HG03175 (cell line): ENCODE measurements around the gene CKAP2L.

Experiments
- ATAC-seq: cut with Tn5 transposase; IDR thresholded peaks from one replicate; pipeline ENCODE4 v1.9.1; 2021; ENCODE audit warnings: mild to moderate bottlenecking, moderate library complexity; ENCODE audit not compliant: unreplicated experiment

The CKAP2L gene

GRCh38 chr2:112791693-112792230, 27.4 kb upstream of the CKAP2L start:
- ATAC-seq = no peak

DNA sequence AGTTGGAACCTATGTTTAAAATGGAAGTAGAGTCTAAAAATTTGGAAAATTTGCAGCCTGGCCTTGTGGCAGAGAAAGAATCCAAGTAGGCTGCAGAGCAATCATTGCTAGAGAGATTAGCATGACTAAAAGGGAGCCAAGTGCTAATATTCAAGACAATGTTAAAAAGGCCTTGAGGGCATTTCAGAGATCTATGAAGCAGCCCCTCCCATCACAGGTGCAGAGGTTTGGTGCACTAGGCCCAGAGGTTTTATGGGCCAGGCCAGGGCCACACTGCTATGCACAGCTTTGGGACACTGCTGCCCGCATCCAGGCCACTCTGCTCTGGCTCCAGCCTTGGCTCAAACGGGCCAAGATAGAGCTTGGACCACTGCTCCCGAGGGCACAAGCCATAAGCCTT, 26.6 kb upstream of the CKAP2L start:
- no peak for ATAC-seq

DNA sequence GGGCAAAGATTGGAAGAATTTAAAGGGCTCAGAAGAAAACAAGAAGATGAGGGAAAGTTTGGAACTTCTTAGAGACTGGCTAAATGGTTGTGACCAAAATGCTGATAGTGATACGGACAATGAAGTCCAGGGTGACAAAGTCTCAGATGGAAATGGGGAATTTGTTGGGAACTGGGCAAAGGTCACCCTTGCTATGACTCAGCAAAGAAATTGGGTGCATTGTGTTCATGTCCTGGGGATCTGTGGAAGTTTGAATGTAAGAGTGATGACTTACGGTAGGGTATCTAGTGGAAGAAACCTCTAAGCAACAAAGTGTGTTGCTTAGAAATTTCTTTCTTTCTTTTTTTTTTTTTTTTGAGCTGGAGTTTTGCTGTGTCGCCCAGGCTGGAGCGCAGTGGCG, 25.9 kb upstream of the CKAP2L start:
- no peak for ATAC-seq

GRCh38 chr2:112789186-112789585, 24.8 kb upstream of the CKAP2L start:
- ATAC-seq = no peak

- ATAC-seq = no peak
These were observed 24.2 kb upstream of the CKAP2L start for GRCh38 chr2:112788653-112789052.

- no peak for ATAC-seq
These were observed 23.5 kb upstream of the CKAP2L start for GRCh38 chr2:112787729-112788393.

- no peak for ATAC-seq
These were observed 22.9 kb upstream of the CKAP2L start for GRCh38 chr2:112787294-112787693.

DNA sequence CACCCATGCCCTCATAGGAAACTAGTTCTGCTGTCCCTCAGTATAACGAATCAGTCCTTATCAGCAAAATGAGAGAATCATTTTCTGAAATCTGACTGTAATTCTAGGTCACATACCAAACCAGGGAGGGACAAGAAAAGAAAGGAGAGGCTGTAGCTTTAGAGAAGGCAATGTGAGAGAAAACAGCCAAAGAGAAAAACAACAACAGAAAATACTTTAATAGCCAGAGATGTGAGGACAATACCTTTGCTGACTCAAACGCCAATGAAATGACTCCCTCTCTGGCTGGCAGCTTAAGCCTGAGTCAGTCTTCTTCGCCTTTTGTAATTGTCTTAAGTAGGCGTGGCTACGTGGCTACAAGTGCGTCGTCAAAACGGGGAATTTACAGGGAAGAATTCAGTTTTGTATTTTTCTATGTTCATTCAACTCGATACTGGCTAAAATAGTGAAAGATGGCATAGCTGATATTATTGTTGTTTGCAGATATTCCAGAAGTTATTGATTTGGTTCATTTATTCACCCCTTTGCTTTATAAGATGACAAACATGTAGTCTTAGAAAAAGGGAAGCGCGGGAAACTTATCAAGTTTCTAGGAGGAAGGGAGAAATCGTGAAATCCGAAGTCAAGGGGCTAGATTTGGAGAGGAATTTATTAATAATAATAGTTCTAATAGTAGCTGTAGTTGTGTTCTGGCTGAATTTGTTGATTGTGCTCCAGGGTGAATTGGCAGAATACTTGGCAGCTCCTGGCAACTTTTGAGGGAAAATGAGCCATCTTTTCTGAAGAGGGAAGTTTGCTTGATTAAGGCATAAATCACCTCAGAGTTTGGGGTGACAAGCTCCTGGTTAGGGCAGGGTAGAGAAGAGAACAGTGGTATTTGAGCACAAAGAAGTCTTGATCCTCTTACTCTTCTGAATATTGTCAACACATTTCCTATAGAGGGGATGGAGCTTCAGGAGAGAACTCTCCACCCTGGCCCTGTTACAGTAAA, 20.1 kb upstream of the CKAP2L start, which contains the start of gene IL1A:
Gene IL1A (minus strand): TSS at position 295 of the 991 bp plus-strand sequence. CDS start 723 bp downstream, outside the sequence.
- no peak for ATAC-seq

DNA sequence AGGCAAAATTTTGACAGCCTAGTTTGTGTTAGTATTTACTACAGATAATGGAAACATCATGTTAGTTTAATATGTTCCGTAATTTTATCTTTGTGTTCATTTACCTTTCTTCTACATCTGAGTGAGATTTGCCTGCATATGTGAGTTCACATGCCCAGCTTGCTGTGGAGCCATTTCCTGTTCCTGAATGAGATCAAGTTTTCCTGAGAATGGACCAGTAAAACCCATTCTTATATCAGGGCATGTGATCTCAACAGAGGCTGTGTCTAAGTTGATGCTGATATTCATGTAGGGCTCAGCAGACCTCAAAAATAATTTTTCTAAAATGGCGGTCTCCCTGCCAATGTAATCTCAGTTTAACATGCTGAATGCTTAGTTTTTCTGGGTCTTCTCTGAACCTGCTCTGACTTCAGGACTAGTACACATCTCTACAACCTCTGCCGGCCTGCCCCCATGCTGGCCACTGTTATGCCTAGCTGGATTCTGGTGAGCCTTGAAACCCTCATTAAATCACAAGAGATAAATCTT, 18.8 kb upstream of the CKAP2L start:
- no peak for ATAC-seq

GRCh38 chr2:112782234-112782799, 17.9 kb upstream of the CKAP2L start:
- peak; percentile 88 for ATAC-seq

GRCh38 chr2:112779598-112779997, 15.2 kb upstream of the CKAP2L start:
- ATAC-seq = no peak

- ATAC-seq = no peak
These were observed 12.6 kb upstream of the CKAP2L start for GRCh38 chr2:112777036-112777435.

- ATAC-seq = no peak
These were observed 11.7 kb upstream of the CKAP2L start for GRCh38 chr2:112776113-112776512.

- ATAC-seq = no peak
These were observed 10.3 kb upstream of the CKAP2L start for GRCh38 chr2:112774536-112775285.

DNA sequence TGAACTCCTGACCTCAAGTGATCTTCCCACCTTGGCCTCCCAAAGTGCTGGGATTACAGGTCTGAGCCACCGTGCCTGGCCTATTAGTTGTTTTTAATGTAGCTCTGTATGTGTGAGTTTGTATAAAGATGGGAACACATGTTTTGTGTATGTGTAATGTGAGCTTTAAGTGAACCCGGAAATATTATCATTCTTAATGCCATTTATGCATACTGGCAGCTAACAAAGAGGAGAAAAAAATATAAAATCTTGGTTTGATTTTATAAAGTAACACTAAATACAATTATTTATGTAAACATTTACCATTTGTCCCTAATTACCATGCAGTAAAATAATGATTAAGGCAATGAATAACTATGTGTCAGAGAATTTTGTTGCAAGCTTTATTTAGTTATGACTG, 9.1 kb upstream of the CKAP2L start:
- no peak for ATAC-seq

DNA sequence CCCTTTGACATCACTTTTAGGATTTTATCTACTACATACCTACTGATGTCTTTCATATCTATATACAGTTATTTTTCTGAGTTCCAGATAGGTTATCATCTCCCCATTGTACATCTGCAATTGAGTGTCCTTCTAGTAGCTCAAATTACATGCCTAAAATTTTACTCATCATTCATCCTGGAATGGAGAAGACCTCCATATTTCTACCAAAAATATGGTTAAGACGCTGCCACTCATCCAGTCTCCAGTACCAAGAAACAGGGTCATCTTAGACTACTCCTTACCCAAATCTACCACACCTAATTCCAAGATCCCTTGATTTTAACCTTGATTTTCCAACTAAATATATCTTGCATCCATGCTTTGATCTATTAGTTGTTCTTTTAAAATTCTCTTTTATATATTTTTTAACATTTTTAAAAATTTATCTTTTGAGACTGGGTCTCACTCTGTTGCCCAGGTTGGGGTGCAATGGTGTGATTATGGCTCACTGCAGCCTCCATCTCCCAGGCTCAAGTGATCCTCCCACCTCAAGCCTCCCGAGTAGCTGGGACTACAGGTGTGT, 8.6 kb upstream of the CKAP2L start:
- ATAC-seq = no peak

DNA sequence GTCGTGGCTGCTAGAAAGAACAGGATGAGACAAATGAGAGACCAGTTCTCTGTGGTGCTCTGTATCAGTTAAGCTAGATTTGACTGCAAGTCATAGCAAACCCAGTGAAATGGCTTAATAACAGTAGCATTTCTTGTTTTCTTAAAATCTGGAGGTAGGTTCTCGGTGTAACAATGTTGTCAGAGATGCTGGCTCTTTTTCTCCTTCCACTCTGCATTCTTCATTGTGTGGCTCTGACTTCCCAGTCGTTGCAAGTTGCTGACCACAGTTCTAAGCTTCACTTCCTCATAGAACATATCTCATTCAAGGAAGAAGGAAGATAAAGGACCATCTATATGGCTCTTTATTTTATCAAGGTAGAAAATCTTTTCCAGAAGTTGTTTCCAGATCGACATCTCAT, 7.9 kb upstream of the CKAP2L start:
- ATAC-seq = no peak

DNA sequence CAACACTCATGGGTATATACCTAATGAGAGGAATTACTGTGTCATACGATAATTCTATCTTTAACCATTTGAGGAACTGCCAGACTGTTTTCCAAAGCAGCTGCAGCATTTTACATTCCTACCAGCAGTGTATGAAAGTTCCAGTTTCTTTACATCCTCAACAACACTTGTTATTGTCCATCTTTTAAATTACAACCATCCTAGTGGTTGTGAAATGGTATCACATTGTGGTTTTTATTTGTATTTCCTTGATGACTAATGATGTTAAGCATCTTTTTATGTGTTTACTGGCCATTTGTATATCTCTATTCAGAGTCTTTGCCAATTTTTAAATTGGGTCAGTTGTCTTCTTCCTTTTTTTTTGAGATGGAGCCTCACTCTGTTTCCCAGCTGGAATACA, 4.0 kb upstream of the CKAP2L start:
- no peak for ATAC-seq

DNA sequence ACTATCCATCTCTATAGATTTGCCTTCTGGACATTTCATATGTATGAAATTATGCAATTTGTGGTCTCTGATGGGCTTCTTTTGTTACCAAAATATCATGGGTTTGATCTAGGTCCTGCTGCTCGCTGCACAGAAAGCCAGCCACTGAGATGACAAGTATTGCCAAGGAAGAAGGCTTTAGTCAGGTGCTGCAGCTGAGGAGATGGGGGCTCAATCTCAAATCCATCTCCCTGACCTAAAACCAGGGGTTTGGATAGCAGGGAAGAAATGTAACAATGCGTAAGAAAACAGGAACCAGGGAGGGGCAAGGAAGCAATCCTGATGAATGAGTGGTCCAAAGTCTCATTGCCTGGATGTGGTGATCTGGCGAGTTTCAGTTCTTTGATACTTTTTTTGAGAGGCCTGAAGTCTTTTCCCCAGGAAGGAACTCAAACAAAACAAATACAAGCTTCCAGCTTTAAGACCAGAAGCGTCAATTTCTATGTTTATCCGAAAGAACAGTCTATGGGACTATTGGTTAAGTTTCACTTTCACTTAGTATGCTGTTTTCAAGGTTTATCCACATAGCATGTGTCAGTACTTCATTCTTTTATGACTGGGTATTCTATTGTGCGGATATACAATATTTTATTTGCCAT, 3.4 kb upstream of the CKAP2L start:
- ATAC-seq = no peak

DNA sequence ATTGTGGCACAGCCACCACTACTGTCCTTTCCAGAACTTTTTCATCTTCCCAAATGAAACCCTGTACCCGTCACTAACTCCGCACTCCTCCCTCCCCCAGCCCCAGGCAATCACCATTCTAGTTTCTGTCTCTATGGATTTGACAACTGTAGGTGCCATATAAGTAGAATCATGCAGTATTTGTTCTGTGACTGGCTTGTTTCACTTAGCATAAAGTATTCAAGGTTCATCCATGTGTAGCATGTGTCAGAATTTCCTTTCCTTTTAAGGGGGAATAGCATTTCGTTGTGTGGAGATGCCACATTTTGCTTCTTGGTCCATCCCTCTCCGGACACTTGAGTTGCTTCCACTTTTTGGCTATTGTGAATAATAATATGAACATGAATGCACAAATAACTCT, 842 bp upstream of the CKAP2L start:
- no peak for ATAC-seq
